OCI-LY3 (cell line): ENCODE results near the gene INCENP.
A peak's percentile ranks its signal among the peaks of the same experiment; 100 is the strongest.

ENCODE experiments used
- H2AFZ ChIP-seq: fragments of 200-600, 300-600 bp; shearing (Covaris generic); 2 replicates; pipeline ENCODE4 v1.6.0; 2014; ENCODE audit warnings: antibody characterized with exemption, low read depth, low read length
- H3K27ac ChIP-seq: fragments of 200-600, 300-600 bp; sonication (generic); 2 replicates; pipeline ENCODE4 v1.5.1; 2014; ENCODE audit warnings: mild to moderate bottlenecking, low read length, moderate library complexity, mixed read lengths
- H3K27me3 ChIP-seq: fragments of 200-600, 300-600 bp; sonication (generic); 2 replicates; pipeline ENCODE4 v1.6.1; 2014; ENCODE audit warnings: low read depth, low read length, mixed read lengths
- H3K36me3 ChIP-seq: fragments of 200-600, 300-600 bp; sonication (generic); replicated peaks from 2 replicates; pipeline ENCODE3; 2014; ENCODE audit warnings: low read depth, low read length, mixed read lengths
- H3K4me1 ChIP-seq: fragments of 300-600, 200-600 bp; sonication (generic); 2 replicates; pipeline ENCODE4 v1.6.1; 2014; ENCODE audit warnings: low read length, mixed read lengths
- H3K4me2 ChIP-seq: fragments of 200-600, 300-600 bp; sonication (generic); 2 replicates; pipeline ENCODE4 v1.6.1; 2014; ENCODE audit warnings: low read length, mixed read lengths
- H3K4me3 ChIP-seq: fragments of 300-600, 200-600 bp; sonication (generic); 2 replicates; pipeline ENCODE4 v1.5.1; 2014; ENCODE audit warnings: antibody characterized with exemption, mild to moderate bottlenecking, low read length, moderate library complexity
- H3K79me2 ChIP-seq: fragments of 300-600, 200-600 bp; shearing (Covaris generic); 2 replicates; pipeline ENCODE4 v1.6.1; 2014; ENCODE audit warnings: mild to moderate bottlenecking, low read length, mixed read lengths
- H3K9ac ChIP-seq: fragments of 300-600, 200-600 bp; shearing (Covaris generic); 2 replicates; pipeline ENCODE4 v1.6.0; 2014; ENCODE audit warnings: mild to moderate bottlenecking, low read length, moderate library complexity
- H3K9me3 ChIP-seq: fragments of 200-600, 300-600 bp; shearing (Covaris generic); 2 replicates; pipeline ENCODE4 v1.6.1; 2014; ENCODE audit warnings: low read length, mixed read lengths; ENCODE audit not compliant: insufficient read depth
- H4K20me1 ChIP-seq: fragments of 200-600, 300-600 bp; sonication (generic); 2 replicates; pipeline ENCODE4 v1.6.1; 2016; ENCODE audit warnings: low read length, mixed read lengths; ENCODE audit not compliant: insufficient read depth
- EZH2phosphoT487 ChIP-seq: fragments of 200-600 bp; shearing (Covaris generic); IDR thresholded peaks from 2 replicates; pipeline ENCODE4 v1.6.1; 2018; ENCODE audit warnings: antibody characterized with exemption, mixed run types, low read depth
- TF ChIP-seq, protein P1 (sequence below): fragments of 200-600, 300-600 bp; sonication (generic); IDR thresholded peaks from 2 replicates; pipeline ENCODE4 v1.5.1; 2014; ENCODE audit warnings: antibody characterized with exemption, low read length, low read depth

INCENP gene

GRCh38 chr11:62123669-62124185 lies at the start of gene INCENP:
Gene INCENP (plus strand): TSS chr11:62124011. CDS start chr11:62128162, 4,151 bp downstream.
- Histone ChIP-seq H3K27me3 (no peaks in the 10 kb centered on the region), H3K4me3 (peak within 1 kb of the TSS; percentile 88), H4K20me1 (peaks cover 40% of the 10 kb centered on the region), H3K27ac (peak within 1 kb of the TSS; percentile 65), H2AFZ (peak within 1 kb of the TSS; percentile 93), H3K9ac (peak within 1 kb of the TSS; percentile 95), H3K36me3 (peaks cover 33% of the 10 kb centered on the region), H3K79me2 (peaks cover 49% of the 10 kb centered on the region), H3K4me2 (peak within 1 kb of the TSS; percentile 91), H3K4me1 (peaks cover 16% of the 10 kb centered on the region), H3K9me3 (no peaks in the 10 kb centered on the region)
- TF ChIP-seq, protein P1, sequence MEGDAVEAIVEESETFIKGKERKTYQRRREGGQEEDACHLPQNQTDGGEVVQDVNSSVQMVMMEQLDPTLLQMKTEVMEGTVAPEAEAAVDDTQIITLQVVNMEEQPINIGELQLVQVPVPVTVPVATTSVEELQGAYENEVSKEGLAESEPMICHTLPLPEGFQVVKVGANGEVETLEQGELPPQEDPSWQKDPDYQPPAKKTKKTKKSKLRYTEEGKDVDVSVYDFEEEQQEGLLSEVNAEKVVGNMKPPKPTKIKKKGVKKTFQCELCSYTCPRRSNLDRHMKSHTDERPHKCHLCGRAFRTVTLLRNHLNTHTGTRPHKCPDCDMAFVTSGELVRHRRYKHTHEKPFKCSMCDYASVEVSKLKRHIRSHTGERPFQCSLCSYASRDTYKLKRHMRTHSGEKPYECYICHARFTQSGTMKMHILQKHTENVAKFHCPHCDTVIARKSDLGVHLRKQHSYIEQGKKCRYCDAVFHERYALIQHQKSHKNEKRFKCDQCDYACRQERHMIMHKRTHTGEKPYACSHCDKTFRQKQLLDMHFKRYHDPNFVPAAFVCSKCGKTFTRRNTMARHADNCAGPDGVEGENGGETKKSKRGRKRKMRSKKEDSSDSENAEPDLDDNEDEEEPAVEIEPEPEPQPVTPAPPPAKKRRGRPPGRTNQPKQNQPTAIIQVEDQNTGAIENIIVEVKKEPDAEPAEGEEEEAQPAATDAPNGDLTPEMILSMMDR: no peak
- no peak for TF ChIP-seq EZH2phosphoT487

GRCh38 chr11:62075438-62075837 lies 48.4 kb upstream of the INCENP start:
- Histone ChIP-seq H4K20me1 (no peaks in the 10 kb centered on the region), H3K27ac (no peak overlapping the region), H3K36me3 (no peaks in the 10 kb centered on the region), H3K4me3 (no peak overlapping the region), H2AFZ (no peak overlapping the region), H3K4me2 (no peak overlapping the region), H3K79me2 (no peaks in the 10 kb centered on the region), H3K27me3 (no peaks in the 10 kb centered on the region), H3K9ac (no peak overlapping the region), H3K9me3 (no peaks in the 10 kb centered on the region), H3K4me1 (no peaks in the 10 kb centered on the region)
- TF ChIP-seq EZH2phosphoT487: no peak
- TF ChIP-seq, protein P1: no peak

- H3K4me1 ChIP-seq: peaks cover 7% of the 10 kb centered on the region
- 0 out of 2 replicates have a peak, but pooled peaks cover 3% of the 10 kb centered on the region for H3K27me3 ChIP-seq
Measured at GRCh38 chr11:62077132-62077531, 46.7 kb upstream of the INCENP start.

More at GRCh38 chr11:62077132-62077531, 46.7 kb upstream of the INCENP start:
- Histone ChIP-seq H3K36me3 (no peaks in the 10 kb centered on the region), H3K9me3 (no peaks in the 10 kb centered on the region), H2AFZ (no peak overlapping the region), H3K79me2 (no peaks in the 10 kb centered on the region), H3K9ac (no peak overlapping the region), H3K27ac (no peak overlapping the region), H3K4me2 (no peak overlapping the region), H4K20me1 (no peaks in the 10 kb centered on the region), H3K4me3 (no peak overlapping the region)
- TF ChIP-seq, protein P1: no peak
- TF ChIP-seq EZH2phosphoT487: no peak
